ENCODE results near the gene SKAP1. TPM values are rescaled to one million over a fixed set of nuclear protein-coding genes. Genes with fewer than 3 reads are reported as not detected.

SKAP1 gene
- total RNA-seq, 1 donor from 2014 or later: 0.69 TPM

- no peak for TF ChIP-seq CTCF (IDR thresholded peaks at IDR 0.05; ENCODE audit: unreplicated experiment)
- DNase-seq (ENCODE audit: low spot score, unreplicated experiment): no peak
- H3K9me3 Mint-ChIP-seq (ENCODE audit: low read depth): no peaks in the 10 kb centered on the region
- peaks cover 46% of the 10 kb centered on the region for H3K4me1 Mint-ChIP-seq (ENCODE audit: low read depth)
- no peaks in the 10 kb centered on the region for H3K36me3 Mint-ChIP-seq (ENCODE audit: insufficient read depth)
- H3K4me3 Mint-ChIP-seq (ENCODE audit: low read depth): no peak overlapping the region
- H3K27me3 Mint-ChIP-seq: no peaks in the 10 kb centered on the region
- no peak overlapping the region for H3K27ac Mint-ChIP-seq
Observed at GRCh38 chr17:48295362-48296288, 134.4 kb downstream of the SKAP1 start.

GRCh38 chr17:48294806-48295361 lies 135.1 kb downstream of the SKAP1 start:
- no peak overlapping the region for H3K27ac Mint-ChIP-seq
- H3K9me3 Mint-ChIP-seq (ENCODE audit: low read depth): no peaks in the 10 kb centered on the region
- TF ChIP-seq CTCF (IDR thresholded peaks at IDR 0.05; ENCODE audit: unreplicated experiment): no peak
- DNase-seq (ENCODE audit: low spot score, unreplicated experiment): no peak
- no peaks in the 10 kb centered on the region for H3K36me3 Mint-ChIP-seq (ENCODE audit: insufficient read depth)
- H3K27me3 Mint-ChIP-seq: no peaks in the 10 kb centered on the region
- no peak overlapping the region for H3K4me3 Mint-ChIP-seq (ENCODE audit: low read depth)
- peaks cover 52% of the 10 kb centered on the region for H3K4me1 Mint-ChIP-seq (ENCODE audit: low read depth)

GRCh38 chr17:48294020-48294805 lies 135.8 kb downstream of the SKAP1 start:
- H3K4me1 Mint-ChIP-seq (ENCODE audit: low read depth): peaks cover 54% of the 10 kb centered on the region
- H3K9me3 Mint-ChIP-seq (ENCODE audit: low read depth): no peaks in the 10 kb centered on the region
- H3K4me3 Mint-ChIP-seq (ENCODE audit: low read depth): peak overlapping the region; percentile 3
- no peaks in the 10 kb centered on the region for H3K36me3 Mint-ChIP-seq (ENCODE audit: insufficient read depth)
- H3K27me3 Mint-ChIP-seq: no peaks in the 10 kb centered on the region
- no peak for TF ChIP-seq CTCF (IDR thresholded peaks at IDR 0.05; ENCODE audit: unreplicated experiment)
- peak overlapping the region; percentile 30 for H3K27ac Mint-ChIP-seq
- no peak for DNase-seq (ENCODE audit: low spot score, unreplicated experiment)

GRCh38 chr17:48293319-48294019 lies 136.5 kb downstream of the SKAP1 start:
- Mint-ChIP-seq H3K4me3 (ENCODE audit: low read depth) (peak overlapping the region; percentile 3), H3K27ac (peak overlapping the region; percentile 30), H3K36me3 (ENCODE audit: insufficient read depth) (no peaks in the 10 kb centered on the region), H3K27me3 (no peaks in the 10 kb centered on the region), H3K4me1 (ENCODE audit: low read depth) (peaks cover 54% of the 10 kb centered on the region), H3K9me3 (ENCODE audit: low read depth) (no peaks in the 10 kb centered on the region)
- no peak for TF ChIP-seq CTCF (IDR thresholded peaks at IDR 0.05; ENCODE audit: unreplicated experiment)
- no peak for DNase-seq (ENCODE audit: low spot score, unreplicated experiment)

Data from progenitor cell of endocrine pancreas (in vitro differentiated cells).